Endothelial cell (in vitro differentiated cells): ENCODE measurements around the gene LENG9. TPM values are rescaled to one million over a fixed set of nuclear protein-coding genes. Genes with fewer than 3 reads are reported as not detected.

Experiments
- DNase-seq: peaks from one replicate; pipeline ENCODE4 v3.0.0; 2021; ENCODE audit warnings: low spot score
- H3K27ac Mint-ChIP-seq: one replicate; pipeline ENCODE4 v1.8.0; 2021; ENCODE audit warnings: mixed read lengths, inconsistent platforms; ENCODE audit not compliant: unreplicated experiment
- H3K27me3 Mint-ChIP-seq: one replicate; pipeline ENCODE4 v1.8.0; 2021; ENCODE audit warnings: mild to moderate bottlenecking, moderate library complexity, mixed read lengths, inconsistent platforms; ENCODE audit not compliant: unreplicated experiment
- H3K36me3 Mint-ChIP-seq: one replicate; pipeline ENCODE4 v1.8.0; 2021; ENCODE audit warnings: mild to moderate bottlenecking, low read depth, mixed read lengths, inconsistent platforms; ENCODE audit not compliant: unreplicated experiment
- H3K4me1 Mint-ChIP-seq: one replicate; pipeline ENCODE4 v1.8.0; 2021; ENCODE audit warnings: mild to moderate bottlenecking, mixed read lengths, inconsistent platforms; ENCODE audit not compliant: unreplicated experiment
- H3K4me3 Mint-ChIP-seq: one replicate; pipeline ENCODE4 v1.8.0; 2021; ENCODE audit warnings: mild to moderate bottlenecking, mixed read lengths, inconsistent platforms; ENCODE audit not compliant: unreplicated experiment
- H3K9me3 Mint-ChIP-seq: one replicate; pipeline ENCODE4 v1.8.0; 2021; ENCODE audit warnings: mixed read lengths, inconsistent platforms; ENCODE audit not compliant: unreplicated experiment
- CTCF ChIP-seq: fragments of 200-600 bp; sonication (generic); IDR thresholded peaks from one replicate; pipeline ENCODE4 v1.5.0; 2021; ENCODE audit warnings: antibody characterized with exemption; ENCODE audit not compliant: unreplicated experiment
- total RNA-seq: library from RNA; stranded (reverse); fragmentation: NEBNext Ultra II Directional; extraction: Animal tissue kit (Norgen Biotek cat#: 25700); gene quantifications from one replicate; pipeline ENCODE4 v1.2.1, GENCODE V29; 2021; ENCODE audit not compliant: unreplicated experiment

Gene LENG9
- total RNA-seq, 1 donor from 2014 or later, result 3.4 TPM

GRCh38 chr19:54453921-54454780, 9.4 kb downstream of the LENG9 start:
- peak overlapping the region; percentile 7 for H3K4me3 Mint-ChIP-seq
- peaks cover 66% of the 10 kb centered on the region for H3K36me3 Mint-ChIP-seq
- H3K4me1 Mint-ChIP-seq, result peaks cover 20% of the 10 kb centered on the region
- H3K27me3 Mint-ChIP-seq, result peaks cover 38% of the 10 kb centered on the region
- H3K9me3 Mint-ChIP-seq, result no peaks in the 10 kb centered on the region
- DNase-seq, result no peak
- H3K27ac Mint-ChIP-seq, result no peak overlapping the region
- no peak for TF ChIP-seq CTCF

DNA sequence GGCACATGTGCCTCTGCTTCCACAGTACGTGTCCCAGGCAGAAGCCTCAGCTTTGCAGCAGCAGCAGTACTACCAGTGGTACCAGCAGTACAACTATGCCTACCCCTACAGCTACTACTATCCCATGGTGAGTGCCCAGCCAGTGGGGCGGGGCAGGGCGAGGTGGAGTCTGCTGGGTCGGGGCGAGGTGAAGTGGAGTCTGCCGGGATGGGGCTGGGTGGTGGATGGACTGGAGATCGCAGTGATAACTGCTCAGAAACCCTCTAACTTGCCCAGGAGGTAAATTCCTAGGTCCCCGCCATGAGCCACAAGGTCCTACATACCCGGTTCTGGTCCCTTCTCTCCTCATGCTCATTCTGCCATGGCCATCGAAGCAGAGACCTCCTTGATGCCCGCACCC, 11.0 kb downstream of the LENG9 start:
- peaks cover 51% of the 10 kb centered on the region for H3K36me3 Mint-ChIP-seq
- H3K9me3 Mint-ChIP-seq, result no peaks in the 10 kb centered on the region
- no peak overlapping the region for H3K4me3 Mint-ChIP-seq

DNA sequence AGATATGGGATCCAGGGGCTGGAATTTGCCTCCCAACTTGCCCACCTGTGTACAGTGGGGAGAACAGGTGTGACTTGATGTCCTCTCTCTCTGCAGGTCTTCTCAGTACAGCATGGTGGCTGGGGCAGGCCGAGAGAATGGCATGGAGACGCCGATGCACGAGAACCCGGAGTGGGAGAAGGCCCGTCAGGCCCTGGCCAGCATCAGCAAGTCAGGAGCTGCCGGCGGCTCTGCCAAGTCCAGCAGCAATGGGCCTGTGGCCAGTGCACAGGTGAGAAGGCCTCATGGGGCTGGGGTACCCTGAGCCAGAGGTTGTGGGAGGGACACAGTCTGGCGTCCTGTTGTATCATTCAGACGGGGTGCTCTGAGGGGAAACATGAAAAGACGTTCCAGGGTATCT, 11.6 kb downstream of the LENG9 start:
- H3K27ac Mint-ChIP-seq, result no peak overlapping the region
- H3K27me3 Mint-ChIP-seq, result peaks cover 32% of the 10 kb centered on the region
- peak overlapping the region; percentile 100 for H3K4me3 Mint-ChIP-seq
- H3K4me1 Mint-ChIP-seq, result peaks cover 32% of the 10 kb centered on the region
- H3K36me3 Mint-ChIP-seq, result peaks cover 50% of the 10 kb centered on the region
- no peak for DNase-seq
- TF ChIP-seq CTCF, result no peak
- H3K9me3 Mint-ChIP-seq, result no peaks in the 10 kb centered on the region

More for the DNA sequence above, 11.0 kb downstream of the LENG9 start:
- peaks cover 32% of the 10 kb centered on the region for H3K27me3 Mint-ChIP-seq
- TF ChIP-seq CTCF, result no peak
- no peak overlapping the region for H3K27ac Mint-ChIP-seq
- peaks cover 29% of the 10 kb centered on the region for H3K4me1 Mint-ChIP-seq
- DNase-seq, result no peak

DNA sequence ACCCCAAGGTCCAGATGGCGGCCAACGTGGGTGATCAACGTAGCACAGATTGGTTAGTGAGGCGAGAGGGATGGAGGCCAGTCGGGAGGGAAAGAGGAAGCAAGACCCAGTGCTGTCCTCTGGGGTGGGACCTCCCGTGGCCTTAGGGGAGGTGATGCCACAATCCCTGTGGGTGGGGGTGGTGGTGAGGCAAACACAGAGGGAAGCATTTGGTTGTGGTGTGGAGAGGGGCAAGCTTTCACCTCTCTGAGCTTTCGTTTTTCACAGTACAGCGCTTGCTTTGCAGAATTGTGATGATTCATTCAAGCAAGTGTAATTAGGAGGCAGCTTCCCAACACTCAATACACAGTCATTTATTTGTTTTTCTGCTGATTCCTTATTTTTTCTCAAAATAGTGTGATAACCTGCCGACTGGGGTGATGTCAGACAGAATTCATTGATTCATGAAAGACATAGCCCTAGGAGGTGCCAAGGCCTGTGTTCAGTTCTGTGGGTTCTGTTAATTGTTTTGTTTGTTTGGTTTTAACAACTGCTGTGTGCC, 12.2 kb downstream of the LENG9 start:
- Mint-ChIP-seq H3K9me3 (no peaks in the 10 kb centered on the region), H3K36me3 (peaks cover 50% of the 10 kb centered on the region), H3K4me1 (peaks cover 32% of the 10 kb centered on the region), H3K27ac (peak overlapping the region; percentile 71), H3K4me3 (peak overlapping the region; percentile 100), H3K27me3 (peaks cover 33% of the 10 kb centered on the region)
- no peak for TF ChIP-seq CTCF
- DNase-seq, result no peak

- H3K27me3 Mint-ChIP-seq, result peaks cover 32% of the 10 kb centered on the region
- TF ChIP-seq CTCF, result no peak
- H3K4me1 Mint-ChIP-seq, result peaks cover 32% of the 10 kb centered on the region
- no peaks in the 10 kb centered on the region for H3K9me3 Mint-ChIP-seq
- H3K27ac Mint-ChIP-seq, result peak overlapping the region; percentile 100
- H3K36me3 Mint-ChIP-seq, result peaks cover 41% of the 10 kb centered on the region
- DNase-seq, result no peak
- H3K4me3 Mint-ChIP-seq, result peak overlapping the region; percentile 100
Observed at GRCh38 chr19:54449701-54450069, 13.9 kb downstream of the LENG9 start.
